Neural crest cell (in vitro differentiated cells): Measurements from ENCODE around the gene LCP2. TPM values are rescaled to one million over a fixed set of nuclear protein-coding genes. Genes with fewer than 3 reads are reported as not detected.

Experiments
- DNase-seq: peaks from one replicate; pipeline ENCODE4 v3.0.0; 2021; ENCODE audit warnings: low read depth, mixed read lengths, low spot score
- H3K27ac Mint-ChIP-seq: one replicate; pipeline ENCODE4 v1.8.0; 2021; ENCODE audit warnings: mild to moderate bottlenecking, mixed read lengths; ENCODE audit not compliant: unreplicated experiment
- H3K27me3 Mint-ChIP-seq: 2 replicates; pipeline ENCODE4 v1.8.0; 2021; ENCODE audit warnings: low read depth, mild to moderate bottlenecking, mixed read lengths
- H3K36me3 Mint-ChIP-seq: 2 replicates; pipeline ENCODE4 v1.8.0; 2021; ENCODE audit warnings: low read depth, mild to moderate bottlenecking, mixed read lengths
- H3K4me1 Mint-ChIP-seq: 2 replicates; pipeline ENCODE4 v1.8.0; 2021; ENCODE audit warnings: mixed read lengths
- H3K4me3 Mint-ChIP-seq: one replicate; pipeline ENCODE4 v1.8.0; 2021; ENCODE audit warnings: mild to moderate bottlenecking, mixed read lengths
- H3K9me3 Mint-ChIP-seq: 2 replicates; pipeline ENCODE4 v1.8.0; 2021; ENCODE audit warnings: mixed read lengths
- total RNA-seq: library from RNA; stranded (reverse); gene quantifications from 2 replicates; pipeline ENCODE4 v1.2.1, GENCODE V29; 2021
- TF ChIP-seq, protein P1 (sequence below): fragments of 200-600 bp; sonication (generic); conservative IDR thresholded peaks from 2 replicates; pipeline ENCODE4 v1.5.0; 2021; ENCODE audit warnings: antibody characterized with exemption, mild to moderate bottlenecking

LCP2 gene
- total RNA-seq, 1 donor from 2014 or later = not detected

DNA sequence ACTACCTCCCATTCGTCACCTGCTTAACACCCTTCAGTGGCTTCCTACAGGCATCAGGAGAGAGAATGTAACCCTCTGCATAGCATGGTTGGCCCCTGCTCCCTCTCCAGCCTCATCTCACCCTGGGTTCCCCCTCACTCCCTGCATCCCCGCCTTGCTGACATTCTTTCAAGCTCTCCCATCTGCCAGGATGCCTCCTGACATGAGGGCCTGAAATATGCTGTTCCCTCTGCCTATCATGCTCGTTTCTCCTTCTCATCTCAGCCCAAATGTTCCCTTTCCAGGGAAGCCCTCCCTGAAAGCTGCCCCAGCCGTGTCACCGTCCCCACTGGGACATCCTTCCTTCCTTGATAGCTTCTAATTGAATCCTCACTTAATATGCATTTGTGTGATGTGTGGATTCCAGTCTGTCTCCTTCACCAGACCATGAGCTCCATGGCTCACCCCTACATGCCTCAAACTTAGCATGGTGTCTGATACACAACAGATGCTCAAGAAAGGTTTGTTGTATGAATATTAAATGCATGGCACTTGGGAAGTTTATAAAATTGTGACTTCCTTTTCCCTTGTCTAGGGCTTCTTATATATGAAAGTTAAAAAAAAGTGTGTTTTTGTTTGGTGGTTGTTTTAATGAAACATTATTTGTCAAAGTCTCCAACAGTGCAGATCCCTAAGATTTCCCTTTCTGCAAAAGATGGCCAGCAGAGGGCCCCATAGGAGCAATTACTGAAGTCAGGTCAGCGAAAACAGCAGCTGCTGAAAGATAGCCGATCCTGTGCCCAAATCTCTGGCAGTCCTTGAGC, 72.0 kb downstream of the LCP2 start:
- no peaks in the 10 kb centered on the region for H3K9me3 Mint-ChIP-seq
- TF ChIP-seq, protein P1, sequence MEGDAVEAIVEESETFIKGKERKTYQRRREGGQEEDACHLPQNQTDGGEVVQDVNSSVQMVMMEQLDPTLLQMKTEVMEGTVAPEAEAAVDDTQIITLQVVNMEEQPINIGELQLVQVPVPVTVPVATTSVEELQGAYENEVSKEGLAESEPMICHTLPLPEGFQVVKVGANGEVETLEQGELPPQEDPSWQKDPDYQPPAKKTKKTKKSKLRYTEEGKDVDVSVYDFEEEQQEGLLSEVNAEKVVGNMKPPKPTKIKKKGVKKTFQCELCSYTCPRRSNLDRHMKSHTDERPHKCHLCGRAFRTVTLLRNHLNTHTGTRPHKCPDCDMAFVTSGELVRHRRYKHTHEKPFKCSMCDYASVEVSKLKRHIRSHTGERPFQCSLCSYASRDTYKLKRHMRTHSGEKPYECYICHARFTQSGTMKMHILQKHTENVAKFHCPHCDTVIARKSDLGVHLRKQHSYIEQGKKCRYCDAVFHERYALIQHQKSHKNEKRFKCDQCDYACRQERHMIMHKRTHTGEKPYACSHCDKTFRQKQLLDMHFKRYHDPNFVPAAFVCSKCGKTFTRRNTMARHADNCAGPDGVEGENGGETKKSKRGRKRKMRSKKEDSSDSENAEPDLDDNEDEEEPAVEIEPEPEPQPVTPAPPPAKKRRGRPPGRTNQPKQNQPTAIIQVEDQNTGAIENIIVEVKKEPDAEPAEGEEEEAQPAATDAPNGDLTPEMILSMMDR = peak; percentile 84
- H3K36me3 Mint-ChIP-seq = no peaks in the 10 kb centered on the region
- peak; percentile 81 for DNase-seq
- H3K4me1 Mint-ChIP-seq = peaks cover 64% of the 10 kb centered on the region
- no peak overlapping the region for H3K27ac Mint-ChIP-seq
- H3K4me3 Mint-ChIP-seq = peak overlapping the region; percentile 10
- H3K27me3 Mint-ChIP-seq = no peaks in the 10 kb centered on the region

- TF ChIP-seq, protein P1 = no peak
- H3K27ac Mint-ChIP-seq = no peak overlapping the region
- peaks cover 69% of the 10 kb centered on the region for H3K4me1 Mint-ChIP-seq
- no peaks in the 10 kb centered on the region for H3K9me3 Mint-ChIP-seq
- DNase-seq = no peak
- H3K4me3 Mint-ChIP-seq = no peak overlapping the region
- H3K27me3 Mint-ChIP-seq = no peaks in the 10 kb centered on the region
- H3K36me3 Mint-ChIP-seq = no peaks in the 10 kb centered on the region
Observed at GRCh38 chr5:170223906-170224305, 73.7 kb downstream of the LCP2 start.

DNA sequence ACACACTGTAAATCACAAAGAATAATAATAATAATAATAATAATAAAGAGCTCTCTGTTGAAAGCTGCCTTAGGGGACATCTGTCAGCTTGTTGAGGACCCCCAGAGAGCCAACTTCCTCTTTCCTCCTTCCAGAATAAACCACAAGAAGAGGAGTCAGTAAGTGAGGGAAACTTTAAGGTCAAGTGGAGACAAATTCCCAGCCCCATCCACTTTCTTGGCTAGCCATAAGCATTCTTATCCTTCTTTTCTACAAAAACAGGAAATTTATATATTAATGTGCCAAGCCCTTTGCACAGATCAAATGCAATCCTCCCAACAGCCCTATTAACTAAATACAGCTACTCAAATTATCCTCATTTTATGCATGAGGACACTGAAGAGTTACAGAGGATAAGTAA, 74.2 kb downstream of the LCP2 start:
- no peaks in the 10 kb centered on the region for H3K36me3 Mint-ChIP-seq
- H3K9me3 Mint-ChIP-seq = no peaks in the 10 kb centered on the region
- H3K27ac Mint-ChIP-seq = no peak overlapping the region
- H3K27me3 Mint-ChIP-seq = no peaks in the 10 kb centered on the region
- peaks cover 64% of the 10 kb centered on the region for H3K4me1 Mint-ChIP-seq
- DNase-seq = no peak
- TF ChIP-seq, protein P1 = no peak
- H3K4me3 Mint-ChIP-seq = no peak overlapping the region

DNA sequence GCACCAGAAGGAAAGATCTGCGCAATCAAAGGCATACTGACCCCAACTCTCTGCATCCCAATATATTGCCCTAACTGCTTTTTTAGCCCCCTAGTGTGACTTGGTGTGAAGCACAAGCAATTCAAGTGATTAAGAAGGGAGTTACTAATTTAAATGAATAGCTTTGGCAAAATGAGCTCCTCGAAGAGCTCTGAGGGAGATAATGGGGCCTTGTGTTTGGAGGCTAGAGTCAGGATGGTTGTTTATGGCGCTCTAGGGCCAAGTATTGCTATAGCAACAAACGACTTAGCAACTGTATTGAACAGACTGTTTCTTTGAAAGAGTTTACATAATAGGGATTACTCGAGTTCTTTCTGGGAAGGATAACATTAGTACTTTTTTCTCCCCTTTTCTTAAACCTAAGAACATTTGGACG, 76.2 kb downstream of the LCP2 start:
- no peaks in the 10 kb centered on the region for H3K9me3 Mint-ChIP-seq

GRCh38 chr5:170220191-170220590, 77.4 kb downstream of the LCP2 start:
- no peak for DNase-seq
- Mint-ChIP-seq H3K9me3 (no peaks in the 10 kb centered on the region), H3K27ac (no peak overlapping the region), H3K27me3 (peaks cover 5% of the 10 kb centered on the region), H3K4me3 (no peak overlapping the region), H3K36me3 (no peaks in the 10 kb centered on the region), H3K4me1 (peaks cover 47% of the 10 kb centered on the region)
- TF ChIP-seq, protein P1 = no peak

More for the DNA sequence above, 76.2 kb downstream of the LCP2 start:
- H3K4me3 Mint-ChIP-seq = peak overlapping the region; percentile 45
- TF ChIP-seq, protein P1 = peak; percentile 51
- H3K27ac Mint-ChIP-seq = peak overlapping the region; percentile 79
- no peak for DNase-seq
- peaks cover 53% of the 10 kb centered on the region for H3K4me1 Mint-ChIP-seq
- no peaks in the 10 kb centered on the region for H3K27me3 Mint-ChIP-seq
- no peaks in the 10 kb centered on the region for H3K36me3 Mint-ChIP-seq
